Activated CD8-positive, alpha-beta memory T cell treated with anti-CD3 and anti-CD28 coated beads, Interleukin-2, amount 10 ng/mL, durations not matched to agents 7 days and 5 days (primary cell): ENCODE results near the gene RNF212. TPM values are rescaled to one million over a fixed set of nuclear protein-coding genes. Genes with fewer than 3 reads are reported as not detected.
"Not testable (repeated sequence)": the region's sequence is repeated elsewhere in the genome, so short reads cannot be mapped to it uniquely, and the experiment has no call there.

Experiments used
- ATAC-seq: fragments of 150-1000 bp; cut with Tn5 transposase; one replicate; pipeline ENCODE4 v1.10.0; 2021; ENCODE audit warnings: moderate library complexity
- CTCF ChIA-PET: fragments of 350-600 bp; sonication (Branson Sonifier 250); formaldehyde crosslinking; loops from one replicate; lab custom pipeline; 2021; ENCODE audit warnings: antibody characterized with exemption; lab: Charles Lee
- DNase-seq: peaks from one replicate; pipeline ENCODE4 v3.0.0-alpha.2; 2020
- H3K27ac Mint-ChIP-seq: one replicate; pipeline ENCODE4 v1.8.0; 2021; ENCODE audit warnings: mild to moderate bottlenecking, mixed read lengths
- H3K27me3 Mint-ChIP-seq: one replicate; pipeline ENCODE4 v1.8.0; 2021; ENCODE audit warnings: mixed read lengths
- H3K36me3 Mint-ChIP-seq: one replicate; pipeline ENCODE4 v1.8.0; 2021; ENCODE audit warnings: mild to moderate bottlenecking, mixed read lengths
- H3K4me1 Mint-ChIP-seq: one replicate; pipeline ENCODE4 v1.8.0; 2021; ENCODE audit warnings: mixed read lengths
- H3K4me3 Mint-ChIP-seq: one replicate; pipeline ENCODE4 v1.8.0; 2021; ENCODE audit warnings: mild to moderate bottlenecking, moderate library complexity, mixed read lengths
- H3K9me3 Mint-ChIP-seq: one replicate; pipeline ENCODE4 v1.8.0; 2022; ENCODE audit warnings: low read depth, mixed read lengths
- total RNA-seq, 2 experiments: library from RNA; stranded (reverse); gene quantifications; one replicate each; pipeline ENCODE4 v1.2.3, GENCODE V29; 2021

RNF212 gene
- total RNA-seq, 2 experiments from 2014 or later, result 1.2 to 3.2 TPM

DNA sequence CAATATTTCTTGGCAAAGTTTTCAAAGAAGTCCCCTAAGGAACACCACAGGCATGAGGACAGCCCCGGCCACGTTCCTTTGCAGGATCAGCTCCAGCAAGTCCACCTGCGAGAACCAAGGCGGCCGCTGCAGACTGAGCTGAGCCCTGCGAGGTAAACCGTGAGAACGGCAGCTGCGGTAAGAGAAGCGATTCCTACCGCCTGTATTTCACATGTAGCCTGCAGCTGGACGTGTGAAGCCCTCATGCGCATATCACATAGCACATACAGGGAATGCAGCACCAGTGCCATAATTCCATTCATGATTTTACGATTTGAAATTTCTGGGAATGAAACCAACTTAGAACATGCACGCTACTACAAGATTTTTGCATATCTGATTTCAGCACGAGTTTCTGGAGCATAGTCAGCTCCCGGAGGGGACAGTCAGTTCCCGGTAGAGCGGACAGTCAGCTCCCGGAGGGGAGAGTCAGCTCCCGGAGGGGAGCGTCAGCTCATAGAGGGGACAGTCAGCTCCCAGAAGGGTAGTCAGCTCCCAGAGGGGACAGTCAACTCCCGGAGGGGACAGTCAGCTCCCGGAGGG, 60.2 kb downstream of the RNF212 start:
- H3K36me3 Mint-ChIP-seq, result no peaks in the 10 kb centered on the region
- peaks cover 10% of the 10 kb centered on the region for H3K4me1 Mint-ChIP-seq
- H3K4me3 Mint-ChIP-seq, result no peak overlapping the region
- H3K9me3 Mint-ChIP-seq, result no peaks in the 10 kb centered on the region
- CTCF ChIA-PET, result no interaction called here
- ATAC-seq (no peak), DNase-seq (no peak)
- peaks cover 15% of the 10 kb centered on the region for H3K27me3 Mint-ChIP-seq
- H3K27ac Mint-ChIP-seq, result no peak overlapping the region

DNA sequence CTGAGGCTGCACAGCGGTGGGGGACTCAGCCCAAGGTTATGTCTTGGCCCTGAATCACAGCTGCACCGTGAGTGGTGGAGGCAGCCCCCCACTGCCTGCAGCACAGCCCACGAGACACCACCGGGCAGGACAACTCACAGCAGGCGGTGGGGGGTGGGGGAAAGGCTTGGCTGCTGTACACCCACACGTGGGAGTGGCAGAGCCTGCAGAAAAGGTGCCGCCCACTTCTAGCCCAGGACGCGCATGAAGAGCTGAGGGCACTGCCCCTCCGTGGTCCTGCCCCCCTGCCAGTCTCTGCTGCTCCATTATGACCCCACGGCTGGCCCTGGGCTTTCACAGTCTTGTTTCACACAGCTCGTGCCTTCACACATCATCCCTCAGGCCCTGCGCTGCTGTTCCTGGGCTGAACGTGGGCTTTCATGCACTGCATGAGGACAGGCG, 61.1 kb downstream of the RNF212 start:
- CTCF ChIA-PET, result no interaction called here
- ATAC-seq (no peak), DNase-seq (no peak)
- H3K36me3 Mint-ChIP-seq, result no peaks in the 10 kb centered on the region
- no peak overlapping the region for H3K4me3 Mint-ChIP-seq
- no peak overlapping the region for H3K27ac Mint-ChIP-seq
- H3K9me3 Mint-ChIP-seq, result no peaks in the 10 kb centered on the region
- peaks cover 17% of the 10 kb centered on the region for H3K27me3 Mint-ChIP-seq
- peaks cover 10% of the 10 kb centered on the region for H3K4me1 Mint-ChIP-seq

DNA sequence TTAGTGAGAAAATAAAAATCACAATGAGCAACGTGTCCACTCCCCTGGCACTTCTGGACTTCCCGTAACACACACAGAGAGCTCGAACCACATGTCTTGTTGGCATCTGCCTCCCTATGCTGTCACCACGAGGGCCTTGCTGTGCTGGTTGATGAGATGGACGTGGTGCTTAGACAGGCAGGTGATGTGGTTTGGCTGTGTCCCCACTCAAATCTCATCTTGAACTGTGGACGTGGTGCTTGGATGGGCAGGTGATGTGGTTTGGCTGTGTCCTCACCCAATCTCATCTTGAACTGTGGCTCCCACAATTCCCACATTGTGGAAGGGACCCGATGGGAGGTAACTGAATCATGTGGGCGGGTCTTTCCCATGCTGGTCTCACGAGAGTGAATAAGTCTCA, 61.9 kb downstream of the RNF212 start:
- H3K27me3 Mint-ChIP-seq, result peaks cover 20% of the 10 kb centered on the region
- H3K36me3 Mint-ChIP-seq, result peaks cover 2% of the 10 kb centered on the region
- H3K4me3 Mint-ChIP-seq, result no peak overlapping the region
- no peak for DNase-seq
- H3K27ac Mint-ChIP-seq, result no peak overlapping the region
- peaks cover 10% of the 10 kb centered on the region for H3K4me1 Mint-ChIP-seq
- no peaks in the 10 kb centered on the region for H3K9me3 Mint-ChIP-seq
- no peak for ATAC-seq
- CTCF ChIA-PET, result no interaction called here

DNA sequence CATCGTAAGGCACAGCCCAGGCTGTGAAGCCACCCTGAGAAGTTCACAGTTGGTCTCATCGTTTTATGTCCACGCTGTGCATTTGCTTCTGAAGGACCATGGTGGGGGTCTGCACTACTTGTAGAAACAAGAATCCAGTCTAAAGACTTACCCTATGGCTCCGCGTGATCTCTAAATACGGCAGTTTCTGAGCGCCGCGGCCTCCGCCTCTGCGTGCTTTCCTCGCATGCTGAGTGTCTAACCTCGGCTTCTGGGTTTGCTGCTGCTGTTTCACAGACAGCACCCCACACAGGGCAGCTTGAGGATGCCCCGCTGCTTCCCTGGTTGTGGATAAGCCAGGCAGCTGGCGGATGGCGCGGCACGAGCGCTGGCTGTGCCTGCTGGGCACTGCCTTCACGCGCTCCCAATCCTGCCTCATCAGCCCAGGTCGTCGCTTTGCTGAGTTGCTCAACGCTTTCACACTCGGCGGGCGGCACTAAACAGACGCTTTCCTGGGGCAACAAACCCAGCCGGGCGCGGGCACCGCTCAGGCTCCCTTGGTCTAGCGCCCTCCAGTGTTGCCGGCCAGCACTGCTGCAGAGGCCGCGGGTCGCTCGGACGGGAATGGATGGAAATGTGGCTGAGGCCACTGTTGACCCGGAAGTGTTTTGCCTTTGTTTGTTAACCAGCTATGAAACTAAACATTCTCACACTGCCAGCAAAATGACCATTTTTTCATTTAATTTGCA, 62.7 kb downstream of the RNF212 start:
- CTCF ChIA-PET, result no interaction called here
- no peak for DNase-seq
- ATAC-seq, result no peak
- Mint-ChIP-seq H3K4me1 (peaks cover 2% of the 10 kb centered on the region), H3K27me3 (peaks cover 15% of the 10 kb centered on the region), H3K4me3 (no peak overlapping the region), H3K9me3 (no peaks in the 10 kb centered on the region), H3K27ac (no peak overlapping the region), H3K36me3 (peaks cover 2% of the 10 kb centered on the region)

DNA sequence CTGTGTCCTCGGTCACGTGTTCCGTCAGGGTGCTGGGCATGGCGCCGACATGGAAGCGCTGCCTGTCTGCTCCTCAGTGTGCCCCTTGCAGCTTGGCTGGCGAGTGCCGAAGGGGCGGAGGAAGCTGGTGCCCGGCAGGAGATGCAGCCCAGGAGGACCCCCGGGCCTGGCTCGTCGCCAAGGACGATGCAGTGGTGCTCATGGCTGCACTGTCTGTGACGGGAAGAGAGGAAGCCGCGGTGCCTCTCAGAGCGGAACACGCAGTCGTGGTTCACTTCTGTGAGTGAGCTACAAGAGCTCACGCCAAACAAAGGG, 63.8 kb downstream of the RNF212 start:
- peaks cover 2% of the 10 kb centered on the region for H3K36me3 Mint-ChIP-seq
- no peaks in the 10 kb centered on the region for H3K9me3 Mint-ChIP-seq
- H3K27ac Mint-ChIP-seq, result no peak overlapping the region
- DNase-seq (no peak), ATAC-seq (no peak)
- no peaks in the 10 kb centered on the region for H3K4me1 Mint-ChIP-seq
- H3K27me3 Mint-ChIP-seq, result peaks cover 16% of the 10 kb centered on the region
- H3K4me3 Mint-ChIP-seq, result no peak overlapping the region
- CTCF ChIA-PET, result interaction anchor here (1.1 kb wide), 1 partner anchor 22 kb away, joined by 3 read pairs; no protein-coding TSS in a partner anchor

DNA sequence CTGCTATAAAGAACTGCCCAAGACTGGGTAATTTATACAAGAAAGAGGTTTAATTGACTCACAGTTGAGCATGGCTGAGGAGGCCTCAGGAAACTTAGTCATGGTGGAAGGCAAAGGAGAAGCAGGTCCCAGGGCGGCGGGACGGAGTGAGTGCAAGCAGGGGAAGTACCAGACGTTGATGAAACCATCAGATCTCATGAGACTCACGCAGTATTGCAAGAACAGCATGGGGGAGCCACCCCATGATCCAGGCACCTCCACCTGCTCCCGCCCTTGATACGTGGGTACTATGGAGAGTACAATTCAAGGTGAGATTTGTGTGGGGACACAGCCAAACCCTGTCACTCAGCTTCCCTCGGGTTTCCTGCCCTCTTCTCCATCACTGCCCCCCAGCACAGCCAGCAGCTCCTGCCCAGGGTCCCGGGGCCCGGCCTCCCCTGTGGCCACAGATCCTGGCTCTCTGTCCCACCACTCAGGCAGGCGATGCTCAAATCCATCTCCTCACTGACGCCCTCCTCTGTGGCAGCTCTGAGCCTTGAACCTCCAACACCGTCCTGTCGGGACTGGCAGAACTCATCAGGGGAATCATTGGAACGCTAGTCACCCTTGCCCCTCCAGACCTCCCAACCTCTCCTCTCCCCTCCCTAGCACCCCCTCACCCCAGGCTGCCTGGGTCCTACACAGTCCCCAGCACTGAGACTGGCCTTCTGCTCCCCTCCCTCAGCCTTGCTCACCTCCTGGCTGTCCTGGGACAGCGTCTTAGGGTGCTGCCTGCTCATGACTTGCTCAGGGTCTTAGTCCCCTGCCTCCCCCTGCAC, 64.4 kb downstream of the RNF212 start:
- H3K36me3 Mint-ChIP-seq, result peaks cover 2% of the 10 kb centered on the region
- DNase-seq, result no peak
- no peaks in the 10 kb centered on the region for H3K9me3 Mint-ChIP-seq
- no peak overlapping the region for H3K27ac Mint-ChIP-seq
- H3K4me1 Mint-ChIP-seq, result no peaks in the 10 kb centered on the region
- CTCF ChIA-PET, result interaction anchor here (1.1 kb wide), 1 partner anchor 23 kb away, joined by 3 read pairs; no protein-coding TSS in a partner anchor
- H3K4me3 Mint-ChIP-seq, result no peak overlapping the region
- no peak for ATAC-seq
- peaks cover 16% of the 10 kb centered on the region for H3K27me3 Mint-ChIP-seq

DNA sequence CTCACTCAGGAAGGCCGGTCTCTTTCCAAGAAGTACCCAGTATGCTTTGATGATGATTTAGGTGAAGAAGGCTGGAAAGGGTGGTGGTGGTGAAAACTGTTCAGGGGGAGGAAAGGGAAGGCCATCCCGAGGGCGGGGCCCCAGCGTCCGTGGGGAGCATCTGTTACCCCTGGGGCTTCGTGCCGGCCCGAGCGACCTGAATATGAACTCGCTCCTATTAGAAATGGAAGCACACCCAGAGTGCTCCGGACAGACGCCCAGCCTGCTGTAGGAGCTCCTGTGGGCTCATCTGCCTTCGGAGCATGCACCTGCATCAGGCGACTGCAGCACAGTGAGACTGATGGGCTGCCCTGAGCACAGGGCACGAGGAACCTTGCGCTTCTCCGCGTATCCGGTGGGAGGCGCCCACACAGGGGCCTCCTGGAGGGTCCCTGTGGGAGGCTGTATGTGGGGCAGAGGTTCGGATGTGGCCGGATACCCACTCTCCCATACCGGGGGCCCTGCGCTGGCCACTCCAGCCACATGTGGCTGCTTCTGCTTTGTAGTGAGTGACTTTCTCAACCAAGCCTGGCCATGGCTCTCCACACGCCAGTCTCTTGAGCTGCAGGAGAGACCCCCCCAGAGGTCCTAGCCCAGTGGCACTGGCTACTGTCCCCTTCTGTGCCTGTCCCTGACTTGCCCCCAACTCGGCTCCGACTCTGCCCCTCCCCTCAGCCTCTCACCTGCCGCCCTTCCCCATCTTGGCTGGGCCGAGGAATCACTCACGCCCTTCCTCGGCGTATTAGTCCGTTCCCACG, 65.2 kb downstream of the RNF212 start:
- Mint-ChIP-seq H3K4me3 (no peak overlapping the region), H3K27me3 (peaks cover 14% of the 10 kb centered on the region), H3K9me3 (no peaks in the 10 kb centered on the region), H3K27ac (no peak overlapping the region), H3K36me3 (peaks cover 2% of the 10 kb centered on the region), H3K4me1 (no peaks in the 10 kb centered on the region)
- CTCF ChIA-PET, result no interaction called here
- DNase-seq (no peak), ATAC-seq (no peak)

DNA sequence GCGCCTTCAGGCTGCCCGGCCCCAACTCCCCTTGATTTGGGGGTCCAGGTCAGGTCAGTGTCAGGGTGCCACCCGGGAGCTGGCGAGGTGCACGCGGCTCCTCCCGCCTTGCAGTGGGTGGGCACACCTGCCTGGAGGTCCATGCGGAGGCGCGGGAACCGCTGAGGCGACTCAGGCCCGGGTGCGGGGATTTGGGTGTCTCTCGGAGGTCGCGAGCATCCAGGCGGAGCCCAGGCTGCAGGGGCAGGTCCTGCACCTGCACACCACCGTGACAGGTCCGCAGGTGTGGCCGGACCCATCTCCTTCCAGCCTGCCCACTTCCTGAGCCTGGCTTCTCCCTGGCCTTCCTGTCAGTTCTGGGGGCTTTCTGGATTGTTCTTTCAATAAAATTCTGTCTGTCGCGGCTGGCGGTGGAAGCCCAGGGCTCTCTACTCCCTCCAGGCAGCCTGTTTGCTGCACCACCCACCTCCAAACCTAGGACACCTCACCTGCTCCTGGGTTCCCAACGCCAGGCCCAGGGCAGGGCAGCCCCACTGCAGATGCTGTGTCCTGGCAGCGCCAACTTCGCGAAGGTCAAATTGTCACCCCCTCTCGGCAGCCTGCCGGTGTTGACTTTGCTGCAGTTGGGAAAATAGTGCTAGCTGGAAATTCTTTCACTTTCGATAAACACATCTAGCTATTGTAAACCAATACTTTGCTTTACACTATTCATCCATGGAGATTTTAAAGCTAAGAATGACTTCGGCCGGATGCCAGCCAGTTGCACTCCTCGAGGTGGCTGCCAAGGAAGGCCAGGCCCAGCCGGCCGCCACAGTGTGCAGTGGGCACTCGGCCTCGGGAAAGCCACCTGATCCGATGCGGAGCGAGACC, 66.0 kb downstream of the RNF212 start:
- Mint-ChIP-seq H3K4me1 (no peaks in the 10 kb centered on the region), H3K4me3 (no peak overlapping the region), H3K27ac (no peak overlapping the region), H3K36me3 (peaks cover 2% of the 10 kb centered on the region), H3K9me3 (no peaks in the 10 kb centered on the region), H3K27me3 (peaks cover 9% of the 10 kb centered on the region)
- ATAC-seq (peak; percentile 22), DNase-seq (no peak)
- CTCF ChIA-PET, result no interaction called here

DNA sequence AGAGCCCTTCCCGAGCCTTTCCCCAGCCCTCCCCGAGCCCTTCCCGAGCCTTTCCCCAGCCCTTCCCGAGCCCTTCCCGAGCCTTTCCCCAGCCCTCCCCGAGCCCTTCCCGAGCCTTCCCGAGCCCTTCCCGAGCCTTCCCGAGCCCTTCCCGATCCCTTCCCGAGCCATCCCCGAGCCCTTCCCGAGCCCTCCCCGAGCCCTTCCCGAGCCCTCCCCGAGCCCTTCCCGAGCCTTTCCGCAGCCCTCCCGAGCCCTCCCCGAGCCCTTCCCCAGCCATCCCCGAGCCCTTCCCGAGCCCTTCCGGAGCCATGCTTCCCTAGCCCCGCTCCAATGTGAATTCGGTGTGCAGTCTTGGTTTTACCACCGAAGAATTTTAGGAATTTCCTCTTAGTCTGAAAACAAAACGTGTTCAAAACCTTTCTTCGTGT, 66.8 kb downstream of the RNF212 start:
- H3K27me3 Mint-ChIP-seq, H3K4me1 Mint-ChIP-seq, DNase-seq, CTCF ChIA-PET, H3K9me3 Mint-ChIP-seq, H3K4me3 Mint-ChIP-seq, ATAC-seq, H3K36me3 Mint-ChIP-seq: not testable (repeated sequence)
- peak overlapping the region; percentile 54 for H3K27ac Mint-ChIP-seq

DNA sequence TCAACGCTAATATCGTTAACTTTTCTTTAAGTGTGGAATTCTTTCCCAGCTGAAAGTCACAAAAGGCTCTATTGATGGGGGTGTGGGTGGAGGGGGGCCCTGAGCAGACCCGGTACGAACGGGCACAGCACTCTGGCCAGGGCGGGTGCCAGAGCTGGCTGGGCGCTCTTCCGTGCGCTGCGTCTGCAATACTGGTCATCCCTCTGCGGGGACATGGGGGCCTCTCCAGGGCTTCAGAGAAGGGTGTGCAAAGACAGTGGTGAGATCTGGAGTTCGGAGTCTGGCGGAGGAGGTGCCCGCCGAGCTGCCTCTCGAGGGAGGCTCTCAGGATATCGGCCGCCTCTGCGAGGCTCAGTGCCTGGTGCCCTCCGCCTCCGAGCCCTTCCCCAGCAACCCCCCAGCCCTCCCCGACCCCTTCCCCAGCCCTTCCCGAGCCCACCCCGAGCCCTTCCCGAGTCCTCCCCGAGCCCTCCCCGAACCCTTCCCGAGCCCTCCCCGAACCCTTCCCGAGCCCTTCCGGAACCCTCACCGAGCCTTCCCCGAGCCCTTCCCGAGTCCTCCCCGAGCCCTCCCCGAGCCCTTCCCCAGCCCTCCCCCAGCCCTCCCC, 67.7 kb downstream of the RNF212 start:
- no peaks in the 10 kb centered on the region for H3K4me1 Mint-ChIP-seq
- no peak for ATAC-seq
- no peak overlapping the region for H3K4me3 Mint-ChIP-seq
- H3K36me3 Mint-ChIP-seq, result peaks cover 2% of the 10 kb centered on the region
- H3K27me3 Mint-ChIP-seq, result peaks cover 9% of the 10 kb centered on the region
- no peak for DNase-seq
- no peak overlapping the region for H3K27ac Mint-ChIP-seq
- H3K9me3 Mint-ChIP-seq, result no peaks in the 10 kb centered on the region
- CTCF ChIA-PET, result no interaction called here

DNA sequence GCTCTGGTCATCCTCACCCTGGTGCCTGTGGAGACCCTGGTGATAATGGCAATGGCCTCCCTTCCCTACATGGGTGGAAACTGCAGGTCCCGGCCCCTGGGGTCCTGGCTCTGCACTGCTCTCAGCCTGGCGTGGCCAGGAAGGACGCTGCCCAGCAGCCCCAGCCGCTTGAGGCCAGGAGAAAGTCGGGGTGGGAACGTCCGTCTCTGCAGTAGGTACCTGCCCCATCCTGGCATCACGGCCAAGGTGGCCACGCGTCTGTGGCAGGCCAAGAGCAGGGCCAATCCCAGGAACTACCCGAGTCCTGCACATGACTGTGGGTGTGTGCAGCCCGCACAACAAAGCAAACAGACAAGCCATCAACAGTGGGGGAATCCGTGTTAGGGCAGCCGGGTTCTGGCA, 68.2 kb downstream of the RNF212 start:
- no peaks in the 10 kb centered on the region for H3K9me3 Mint-ChIP-seq
- no peak overlapping the region for H3K27ac Mint-ChIP-seq
- peaks cover 9% of the 10 kb centered on the region for H3K27me3 Mint-ChIP-seq
- no peaks in the 10 kb centered on the region for H3K4me1 Mint-ChIP-seq
- H3K4me3 Mint-ChIP-seq, result no peak overlapping the region
- ATAC-seq, result no peak
- no peak for DNase-seq
- peaks cover 2% of the 10 kb centered on the region for H3K36me3 Mint-ChIP-seq
- CTCF ChIA-PET, result no interaction called here

DNA sequence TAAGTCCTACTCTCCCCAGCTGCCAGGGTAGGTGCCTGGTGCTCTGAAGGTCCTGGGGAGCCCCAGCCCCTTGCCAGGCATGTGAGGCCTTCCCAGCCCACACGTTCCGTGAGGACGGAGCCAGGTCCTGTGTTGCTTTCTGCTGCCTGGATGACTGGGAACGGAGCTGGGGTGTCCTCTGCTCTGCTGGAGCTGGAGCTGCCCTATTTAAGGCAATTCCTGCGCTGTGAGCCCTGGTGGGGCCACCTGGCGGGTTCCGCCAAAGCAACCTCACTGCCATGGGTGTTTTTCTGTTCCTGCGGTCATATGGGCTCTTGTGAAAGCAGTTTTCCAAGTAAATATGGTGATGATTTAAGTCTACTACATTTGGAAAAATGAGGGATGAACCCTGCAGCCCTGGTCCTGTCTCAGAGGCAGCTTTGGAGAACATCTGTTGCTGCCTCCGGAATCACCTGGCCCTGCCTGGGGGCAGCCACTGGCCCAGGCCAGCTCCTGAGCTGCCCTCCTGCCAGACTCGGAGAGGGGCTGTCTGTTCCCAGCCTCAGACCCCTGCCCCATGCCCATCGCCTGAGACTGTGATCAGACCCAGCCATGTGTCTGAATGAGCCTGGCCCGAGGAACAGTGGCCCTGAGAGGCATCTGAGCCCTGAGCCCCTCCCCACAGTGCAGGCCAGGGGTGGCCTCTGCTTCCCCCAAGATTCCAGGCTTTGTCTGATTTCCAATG, 68.7 kb downstream of the RNF212 start:
- Mint-ChIP-seq H3K36me3 (peaks cover 2% of the 10 kb centered on the region), H3K27me3 (peaks cover 9% of the 10 kb centered on the region), H3K4me1 (no peaks in the 10 kb centered on the region), H3K27ac (no peak overlapping the region), H3K9me3 (no peaks in the 10 kb centered on the region), H3K4me3 (no peak overlapping the region)
- CTCF ChIA-PET, result no interaction called here
- no peak for ATAC-seq
- DNase-seq, result no peak
